ENCODE data around the gene ALPK3.

GRCh38 chr15:84863565-84864443 lies 46.6 kb downstream of the ALPK3 start:
- TF ChIP-seq CTCF (IDR thresholded peaks at IDR 0.05; ENCODE audit: extremely low read depth in 1 of 2, insufficient read depth in 1 of 2, low read depth in 1 of 2, low read length in 2 of 2) (no peak), POLR2A (IDR thresholded peaks at IDR 0.05; ENCODE audit: low read depth, low read length) (no peak), MYC (IDR thresholded peaks at IDR 0.05; ENCODE audit: low read depth, low read length) (no peak), EZH2 (IDR thresholded peaks at IDR 0.05; ENCODE audit: borderline replicate concordance, low read depth, low read length, severe bottlenecking) (no peak), POLR2AphosphoS5 (IDR thresholded peaks at IDR 0.05; ENCODE audit: insufficient read depth, low read depth, low read length) (no peak), JUN (IDR thresholded peaks at IDR 0.05; ENCODE audit: borderline replicate concordance, insufficient read depth, insufficient read length, low read depth) (no peak), MAX (IDR thresholded peaks at IDR 0.05; ENCODE audit: insufficient read depth, insufficient read length) (no peak), FOS (IDR thresholded peaks at IDR 0.05; ENCODE audit: borderline replicate concordance, insufficient read depth, low read length) (no peak), GATA2 (IDR thresholded peaks at IDR 0.05; ENCODE audit: insufficient read depth, insufficient read length, low read depth, low read length) (no peak)

Data from endothelial cell of umbilical vein (primary cell).